Airway epithelial cell (primary cell): ENCODE results near the gene PHKA2. TPM values are rescaled to one million over a fixed set of nuclear protein-coding genes. Genes with fewer than 3 reads are reported as not detected.

Source experiments
- total RNA-seq: library from RNA; depleted of rRNA; stranded (reverse); fragments of >200 nt; gene quantifications from 2 replicates; pipeline ENCODE4 v1.2.3, GENCODE V29; 2015

Gene PHKA2
- 9.5 and 17.0 TPM in 2 replicates for total RNA-seq

GRCh38 chrX:18983666-18984380 is at the start of gene PHKA2:
PHKA2 (minus strand) TSS chrX:18984114; CDS start chrX:18983932, 182 bp downstream.

Other genes with a start within 250 kb of the PHKA2 start
- gene ADGRG2, start 138.4 kb upstream of the PHKA2 start, total RNA-seq, result 0.07 and 0.09 TPM in 2 replicates